Activated T-helper 1 cell treated with anti-CD3 and anti-CD28 coated beads, Interleukin-12 subunit alpha, Interleukin-12 subunit beta, Interleukin-2, Interleukin-4 antibody, amounts not matched to agents 30 ng/mL and 10 ng/mL and 1 ng/mL, durations not matched to agents 14 hours and 24 hours and 36 hours (primary cell): ENCODE results near the gene ARHGAP15. TPM values are rescaled to one million over a fixed set of nuclear protein-coding genes. Genes with fewer than 3 reads are reported as not detected.
"Not testable (repeated sequence)": the region's sequence is repeated elsewhere in the genome, so short reads cannot be mapped to it uniquely, and the experiment has no call there.

Source experiments
- DNase-seq: peaks from one replicate; pipeline ENCODE4 v3.0.0; 2021; ENCODE audit warnings: low spot score
- H3K27ac Mint-ChIP-seq: one replicate; pipeline ENCODE4 v1.8.0; 2021; ENCODE audit warnings: mild to moderate bottlenecking, mixed read lengths
- H3K27me3 Mint-ChIP-seq: one replicate; pipeline ENCODE4 v1.8.0; 2022; ENCODE audit warnings: mild to moderate bottlenecking, moderate library complexity, mixed read lengths; ENCODE audit not compliant: insufficient read depth
- H3K36me3 Mint-ChIP-seq: one replicate; pipeline ENCODE4 v1.8.0; 2021; ENCODE audit warnings: low read depth, mixed read lengths
- H3K4me1 Mint-ChIP-seq: one replicate; pipeline ENCODE4 v1.8.0; 2021; ENCODE audit warnings: low read depth, mixed read lengths
- H3K4me3 Mint-ChIP-seq: one replicate; pipeline ENCODE4 v1.8.0; 2021; ENCODE audit warnings: mild to moderate bottlenecking, moderate library complexity, mixed read lengths
- H3K9me3 Mint-ChIP-seq: one replicate; pipeline ENCODE4 v1.8.0; 2021; ENCODE audit warnings: mixed read lengths
- intact Hi-C: fragments of 100-400 bp; cut with micrococcal nuclease; formaldehyde crosslinking; loops from one replicate; pipeline ENCODE4 v1.15.1; 2024
- total RNA-seq: library from RNA; stranded (reverse); gene quantifications from 2 replicates; pipeline ENCODE4 v1.2.3, GENCODE V29; 2022

ARHGAP15 gene
- total RNA-seq, 1 donor from 2014 or later, result 65.3 TPM

DNA sequence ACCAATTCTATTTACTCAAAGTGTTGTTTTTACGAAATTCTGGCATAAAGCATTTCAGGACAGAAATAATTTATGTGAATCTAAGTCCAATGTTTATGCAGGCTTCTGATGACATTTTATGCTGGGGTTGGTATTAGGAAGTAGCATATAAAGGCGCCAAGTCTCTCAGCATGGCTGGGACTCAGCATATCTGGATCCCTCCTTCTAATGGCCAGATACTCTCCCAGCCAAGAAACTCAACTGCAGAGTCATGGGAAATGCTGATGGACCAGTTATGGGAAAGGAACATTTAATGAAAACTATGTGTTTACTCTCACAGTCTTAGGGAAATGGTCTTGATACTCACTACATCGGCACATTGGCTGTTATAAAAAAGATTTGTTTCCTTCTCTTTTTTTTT is 392.2 kb downstream of the ARHGAP15 start:
- Mint-ChIP-seq H3K36me3 (peaks cover 40% of the 10 kb centered on the region), H3K27ac (no peak overlapping the region), H3K4me1 (peaks cover 25% of the 10 kb centered on the region), H3K27me3 (no peaks in the 10 kb centered on the region), H3K4me3 (no peak overlapping the region), H3K9me3 (no peaks in the 10 kb centered on the region)
- DNase-seq, result no peak
- intact Hi-C loops, result no loop called here

DNA sequence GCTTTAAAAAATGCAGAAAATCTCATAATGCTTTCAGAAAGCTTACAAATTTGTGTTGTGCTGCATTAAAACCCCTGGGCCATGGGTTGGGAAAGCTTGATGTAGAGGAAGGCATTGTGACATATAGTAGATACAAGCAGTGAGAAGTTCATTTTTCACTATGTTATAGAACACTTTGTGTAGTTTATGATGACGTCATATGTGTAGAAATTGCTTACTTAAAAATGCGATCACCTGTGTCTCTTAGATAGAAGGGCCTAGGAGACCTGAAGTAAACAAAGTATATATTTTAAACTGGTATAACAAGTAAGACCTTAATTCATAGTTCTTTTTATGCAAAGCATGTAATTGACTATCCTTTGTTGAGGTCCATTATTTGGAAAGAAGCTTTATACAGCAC is 393.5 kb downstream of the ARHGAP15 start:
- no peak for DNase-seq
- H3K36me3 Mint-ChIP-seq, result peaks cover 36% of the 10 kb centered on the region
- H3K9me3 Mint-ChIP-seq, result no peaks in the 10 kb centered on the region
- intact Hi-C loops, result no loop called here
- H3K27me3 Mint-ChIP-seq, result no peaks in the 10 kb centered on the region
- H3K4me1 Mint-ChIP-seq, result peaks cover 25% of the 10 kb centered on the region
- H3K27ac Mint-ChIP-seq, result no peak overlapping the region
- H3K4me3 Mint-ChIP-seq, result no peak overlapping the region

DNA sequence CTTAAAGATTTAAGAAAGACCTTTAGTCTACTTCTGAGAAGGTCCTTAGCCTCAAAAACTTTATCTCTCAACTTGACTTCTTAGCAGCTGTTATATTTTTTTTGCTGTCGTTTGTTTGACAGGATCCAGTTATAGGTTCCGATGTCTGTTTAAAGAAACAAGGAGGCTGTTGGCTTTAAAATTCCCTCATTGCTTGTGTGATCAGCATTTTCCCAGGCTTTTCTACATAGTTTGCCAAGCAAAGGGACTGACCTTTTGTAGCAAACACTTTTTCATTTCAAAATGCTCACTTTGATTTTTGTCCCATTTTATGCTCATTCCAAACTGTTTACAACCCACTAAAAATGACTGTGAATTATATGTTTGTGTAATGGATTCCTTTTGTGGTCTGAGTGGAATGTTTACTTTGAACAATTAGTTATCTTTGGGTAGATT is 394.9 kb downstream of the ARHGAP15 start:
- Mint-ChIP-seq H3K27ac (no peak overlapping the region), H3K36me3 (peaks cover 36% of the 10 kb centered on the region), H3K27me3 (no peaks in the 10 kb centered on the region), H3K9me3 (no peaks in the 10 kb centered on the region), H3K4me1 (peaks cover 32% of the 10 kb centered on the region), H3K4me3 (no peak overlapping the region)
- no peak for DNase-seq
- intact Hi-C loops, result no loop called here

DNA sequence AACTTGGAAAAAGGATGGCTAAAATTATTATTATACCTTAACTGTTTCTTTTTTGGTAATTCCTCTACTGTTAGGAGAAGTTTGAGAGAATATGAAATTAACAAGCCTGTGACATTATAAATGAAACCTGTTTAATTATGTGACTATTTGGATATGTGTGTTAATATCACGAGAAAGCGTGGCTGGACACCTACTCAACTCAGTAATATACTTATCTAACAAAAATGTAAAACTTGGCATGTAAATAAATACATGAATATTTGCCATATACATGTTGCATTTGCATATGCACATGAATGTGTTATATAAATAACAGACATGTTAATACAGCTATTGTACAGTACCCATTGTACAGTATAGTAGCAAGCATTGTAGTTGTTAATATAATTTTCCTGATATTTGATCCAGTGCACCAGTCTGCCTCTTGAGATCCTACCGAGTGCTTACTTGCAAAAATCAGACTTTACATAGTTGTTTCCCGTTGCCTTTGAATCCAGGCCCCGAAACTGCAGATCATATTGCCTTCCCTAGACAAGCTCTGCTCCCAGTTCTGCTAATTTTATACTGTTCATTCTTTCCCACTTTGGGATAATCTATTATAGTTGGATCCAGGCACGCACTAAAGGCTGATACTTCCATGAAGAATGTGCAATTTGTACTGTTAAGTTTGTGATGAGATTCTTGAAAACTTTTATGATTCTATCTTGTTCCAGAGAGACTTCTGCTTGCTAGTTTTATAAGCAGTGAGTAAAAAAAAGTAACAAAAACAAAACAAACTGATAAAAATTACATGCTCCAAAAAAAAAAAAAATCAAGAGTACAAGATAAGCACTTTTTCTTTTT is 395.6 kb downstream of the ARHGAP15 start:
- no peak overlapping the region for H3K4me3 Mint-ChIP-seq
- intact Hi-C loops, result no loop called here
- no peaks in the 10 kb centered on the region for H3K9me3 Mint-ChIP-seq
- H3K36me3 Mint-ChIP-seq, result peaks cover 40% of the 10 kb centered on the region
- H3K27ac Mint-ChIP-seq, result no peak overlapping the region
- DNase-seq, result no peak
- H3K4me1 Mint-ChIP-seq, result peaks cover 37% of the 10 kb centered on the region
- H3K27me3 Mint-ChIP-seq, result no peaks in the 10 kb centered on the region

DNA sequence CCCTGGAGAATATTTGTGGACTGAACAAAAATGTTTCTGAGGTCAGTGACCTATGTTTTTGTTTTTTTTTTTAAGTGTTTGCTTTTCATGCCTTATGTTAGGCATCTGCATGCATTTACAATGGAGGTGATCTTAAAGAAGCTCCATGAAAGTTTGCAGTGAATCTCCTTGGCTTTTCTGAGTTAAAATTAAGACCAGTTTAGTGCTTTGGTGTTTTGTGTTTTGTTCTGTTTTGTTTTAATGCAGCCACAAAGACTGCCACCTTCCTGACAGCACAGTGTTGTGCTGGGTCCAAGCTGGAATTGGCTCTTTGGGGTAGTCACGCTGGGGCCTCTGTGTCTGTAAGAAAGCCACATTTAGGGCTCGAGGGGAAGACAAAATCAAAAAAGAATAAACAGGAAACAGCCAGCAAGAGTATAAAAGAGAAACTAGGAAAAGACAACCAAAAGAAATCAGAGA is 396.2 kb downstream of the ARHGAP15 start:
- H3K36me3 Mint-ChIP-seq, result peaks cover 34% of the 10 kb centered on the region
- intact Hi-C loops, result no loop called here
- no peak for DNase-seq

DNA sequence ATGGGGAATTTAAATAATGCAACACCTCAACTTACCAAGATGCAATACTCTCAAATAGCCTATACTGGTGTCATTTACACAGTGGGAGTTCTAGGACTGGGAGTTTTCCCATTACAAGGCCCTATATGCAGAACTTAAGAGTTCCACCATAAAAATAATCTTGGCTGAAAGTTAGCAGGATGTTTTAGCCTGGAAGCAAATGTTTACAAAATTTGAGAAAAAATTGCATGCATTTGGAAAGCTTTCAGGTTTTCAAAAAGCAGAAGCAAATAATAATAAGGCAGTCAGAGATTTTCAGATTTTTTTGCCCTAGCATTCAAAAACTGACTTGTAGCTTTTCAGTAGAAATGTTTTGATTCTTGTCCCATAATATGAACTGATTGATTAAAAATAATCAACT is 397.3 kb downstream of the ARHGAP15 start:
- H3K4me1 Mint-ChIP-seq, result peaks cover 37% of the 10 kb centered on the region
- no peak for DNase-seq
- intact Hi-C loops, result no loop called here
- no peak overlapping the region for H3K27ac Mint-ChIP-seq
- H3K9me3 Mint-ChIP-seq, result no peaks in the 10 kb centered on the region
- no peaks in the 10 kb centered on the region for H3K27me3 Mint-ChIP-seq
- H3K4me3 Mint-ChIP-seq, result no peak overlapping the region
- peaks cover 31% of the 10 kb centered on the region for H3K36me3 Mint-ChIP-seq

More for the DNA sequence above, 396.2 kb downstream of the ARHGAP15 start:
- Mint-ChIP-seq H3K9me3 (no peaks in the 10 kb centered on the region), H3K27ac (peak overlapping the region; percentile 41), H3K27me3 (no peaks in the 10 kb centered on the region), H3K4me1 (peaks cover 37% of the 10 kb centered on the region), H3K4me3 (no peak overlapping the region)

DNA sequence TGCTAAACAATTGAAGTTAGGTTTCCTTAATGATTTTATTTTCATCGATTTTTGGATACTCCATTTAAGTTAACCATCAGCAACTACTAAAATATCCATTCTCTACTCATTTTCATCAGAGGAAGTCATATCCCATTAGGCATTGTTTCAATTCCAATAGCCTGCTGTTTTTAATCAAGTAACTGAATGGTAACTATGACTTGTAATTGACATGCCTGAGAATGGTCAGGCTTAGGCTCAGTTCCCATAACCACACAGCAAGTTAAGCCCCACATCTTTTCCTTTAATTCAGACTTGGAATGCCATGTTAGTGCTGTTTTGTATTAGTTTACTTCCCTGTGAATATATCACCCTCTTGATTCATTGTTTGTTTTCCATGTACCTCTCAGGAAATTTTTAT is 398.8 kb downstream of the ARHGAP15 start:
- no peak overlapping the region for H3K27ac Mint-ChIP-seq
- no peak for DNase-seq
- no peaks in the 10 kb centered on the region for H3K9me3 Mint-ChIP-seq
- H3K36me3 Mint-ChIP-seq, result peaks cover 20% of the 10 kb centered on the region
- H3K27me3 Mint-ChIP-seq, result no peaks in the 10 kb centered on the region
- intact Hi-C loops, result no loop called here
- no peak overlapping the region for H3K4me3 Mint-ChIP-seq
- H3K4me1 Mint-ChIP-seq, result peaks cover 30% of the 10 kb centered on the region

DNA sequence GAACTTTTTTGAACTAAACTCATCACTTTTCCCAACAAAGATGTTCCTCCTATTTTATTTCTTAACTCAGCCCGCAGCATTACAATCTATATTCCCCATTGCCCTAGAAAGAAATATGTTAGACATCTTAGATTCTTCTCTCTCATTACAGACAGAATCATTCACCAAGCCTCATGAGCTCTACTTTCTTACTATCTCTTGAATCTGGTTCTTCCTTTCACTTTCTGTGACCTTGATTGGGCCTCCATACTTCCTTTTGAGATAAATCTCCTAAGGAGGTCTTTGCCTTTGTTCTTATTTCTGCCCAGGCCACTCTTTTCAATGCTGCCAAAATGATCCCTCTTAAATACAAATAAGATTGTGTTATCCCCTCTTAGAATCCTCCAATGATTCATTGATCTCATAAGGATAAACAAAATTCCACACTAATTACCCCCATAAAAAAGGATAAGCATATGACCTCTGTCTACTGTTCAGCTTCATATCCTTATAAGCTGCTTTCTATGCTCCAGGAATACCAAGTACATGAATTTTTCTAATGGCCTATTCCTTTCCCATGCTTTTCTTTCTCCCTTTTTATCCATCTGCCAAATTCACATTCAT is 400.0 kb downstream of the ARHGAP15 start:
- Mint-ChIP-seq H3K4me1 (peaks cover 28% of the 10 kb centered on the region), H3K27me3 (no peaks in the 10 kb centered on the region), H3K36me3 (peaks cover 27% of the 10 kb centered on the region), H3K4me3 (no peak overlapping the region), H3K9me3 (no peaks in the 10 kb centered on the region), H3K27ac (peak overlapping the region; percentile 6)
- intact Hi-C loops, result no loop called here
- no peak for DNase-seq

DNA sequence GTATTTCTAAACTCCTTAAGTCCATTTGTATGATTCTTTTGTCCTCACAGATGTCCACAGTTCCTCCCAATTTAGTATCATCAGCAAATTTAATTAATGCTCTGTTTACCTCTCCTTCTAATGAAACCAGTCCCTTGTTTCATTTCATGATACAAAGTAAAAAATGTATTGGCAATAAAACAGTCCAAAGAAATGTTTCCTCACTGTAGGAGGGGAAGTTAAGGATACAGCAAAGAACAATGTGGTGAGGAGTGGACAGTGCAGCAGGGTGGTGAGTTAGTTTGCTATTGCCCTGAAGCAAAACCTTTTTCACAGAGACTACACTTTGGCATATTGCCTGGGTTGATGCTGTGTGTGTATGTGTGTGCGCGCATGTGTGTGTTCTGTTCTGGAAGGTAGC is 401.5 kb downstream of the ARHGAP15 start:
- Mint-ChIP-seq H3K4me3 (no peak overlapping the region), H3K4me1 (peaks cover 13% of the 10 kb centered on the region), H3K36me3 (peaks cover 32% of the 10 kb centered on the region), H3K9me3 (peaks cover 7% of the 10 kb centered on the region), H3K27ac (no peak overlapping the region), H3K27me3 (no peaks in the 10 kb centered on the region)
- no peak for DNase-seq
- intact Hi-C loops, result no loop called here

DNA sequence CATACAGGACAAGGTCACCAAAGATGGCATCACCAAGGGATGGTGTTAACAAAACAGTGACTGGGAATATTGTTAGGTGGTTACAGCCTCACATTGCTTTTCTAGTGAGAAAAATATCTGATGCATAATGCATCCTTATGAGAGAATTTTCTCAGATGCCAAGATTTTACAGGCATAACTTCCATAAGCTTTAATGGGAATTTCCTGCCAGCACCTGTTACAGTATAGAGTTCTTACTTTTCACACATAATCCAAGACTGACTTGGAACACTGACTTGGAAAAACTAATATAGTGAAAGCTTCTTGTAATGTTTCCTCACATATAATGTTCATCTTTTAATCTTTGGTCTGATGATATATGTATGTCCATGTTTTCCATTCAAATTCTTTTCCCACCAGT is 402.8 kb downstream of the ARHGAP15 start:
- no peak for DNase-seq
- H3K9me3 Mint-ChIP-seq, result peaks cover 13% of the 10 kb centered on the region
- H3K36me3 Mint-ChIP-seq, result peaks cover 38% of the 10 kb centered on the region
- no peaks in the 10 kb centered on the region for H3K27me3 Mint-ChIP-seq
- intact Hi-C loops, result no loop called here
- H3K4me3 Mint-ChIP-seq, result no peak overlapping the region
- H3K4me1 Mint-ChIP-seq, result peaks cover 11% of the 10 kb centered on the region
- H3K27ac Mint-ChIP-seq, result no peak overlapping the region

DNA sequence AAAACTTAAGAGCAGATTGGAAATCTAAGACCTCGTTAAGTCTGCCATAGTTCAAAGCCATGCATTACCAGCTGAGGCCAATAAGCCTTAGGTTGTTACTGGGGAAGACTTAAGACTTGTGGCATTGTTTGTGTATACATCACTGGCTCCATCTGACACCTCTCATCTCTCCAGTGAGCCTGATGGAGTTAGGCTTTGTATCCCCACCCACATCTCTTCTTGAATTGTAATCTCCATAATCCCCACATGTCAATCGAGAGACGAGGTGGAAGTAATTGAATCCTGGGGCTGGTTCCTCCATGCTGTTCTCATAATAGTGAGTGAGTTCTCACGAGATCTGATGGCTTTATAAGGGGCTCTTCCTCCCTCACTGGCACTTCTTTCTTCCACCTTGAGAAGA is 404.6 kb downstream of the ARHGAP15 start:
- intact Hi-C loops, result no loop called here
- Mint-ChIP-seq H3K27ac (no peak overlapping the region), H3K36me3 (peaks cover 42% of the 10 kb centered on the region), H3K27me3 (no peaks in the 10 kb centered on the region), H3K4me1 (peaks cover 7% of the 10 kb centered on the region), H3K9me3 (peaks cover 16% of the 10 kb centered on the region), H3K4me3 (no peak overlapping the region)
- no peak for DNase-seq

DNA sequence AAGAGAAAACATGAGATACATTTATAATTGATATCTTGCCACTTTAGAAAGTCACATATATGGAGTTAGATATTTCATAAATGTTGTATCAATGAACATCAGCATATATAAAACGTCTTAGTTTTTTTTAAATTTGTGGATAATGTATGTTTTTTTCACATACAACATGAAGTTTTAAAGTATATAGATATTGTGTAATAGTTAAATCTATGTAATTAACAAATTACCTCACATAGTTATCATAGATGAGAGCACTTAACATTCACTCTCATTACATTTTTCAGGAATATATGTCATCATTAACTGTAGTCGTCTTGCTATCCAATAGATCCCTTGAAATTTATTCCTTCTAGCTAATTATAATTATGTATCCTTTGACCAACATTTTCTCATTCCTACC is 406.6 kb downstream of the ARHGAP15 start:
- Mint-ChIP-seq H3K4me1 (peaks cover 3% of the 10 kb centered on the region), H3K36me3 (peaks cover 38% of the 10 kb centered on the region), H3K4me3 (no peak overlapping the region), H3K9me3 (peaks cover 16% of the 10 kb centered on the region), H3K27ac (no peak overlapping the region), H3K27me3 (no peaks in the 10 kb centered on the region)
- intact Hi-C loops, result no loop called here
- DNase-seq, result no peak

DNA sequence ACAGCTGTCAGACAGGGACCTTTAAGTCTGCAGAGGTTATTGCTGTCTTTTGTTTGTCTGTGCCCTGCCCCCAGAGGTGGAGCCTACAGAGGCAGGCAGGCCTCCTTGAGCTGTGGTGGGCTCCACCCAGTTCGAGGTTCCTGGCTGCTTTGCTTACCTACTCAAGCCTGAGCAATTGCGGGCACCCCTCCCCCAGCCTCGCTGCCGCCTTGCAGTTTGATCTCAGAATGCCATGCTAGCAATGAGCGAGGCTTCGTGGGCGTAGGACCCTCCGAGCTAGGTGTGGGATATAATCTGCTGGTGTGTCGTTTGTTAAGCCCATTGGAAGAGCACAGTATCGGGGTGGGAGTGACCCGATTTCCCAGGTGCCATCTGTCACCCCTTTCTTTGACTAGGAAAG is 412.7 kb downstream of the ARHGAP15 start:
- peaks cover 20% of the 10 kb centered on the region for H3K4me1 Mint-ChIP-seq
- H3K4me3 Mint-ChIP-seq, H3K27me3 Mint-ChIP-seq, intact Hi-C loops, H3K9me3 Mint-ChIP-seq, H3K27ac Mint-ChIP-seq, DNase-seq: not testable (repeated sequence)
- peaks cover 24% of the 10 kb centered on the region for H3K36me3 Mint-ChIP-seq
